NCI-H2227 (cell line): ENCODE measurements around the gene COPA.

Experiments
- DNase-seq: peaks from one replicate; lab custom pipeline; 2025; ENCODE audit not compliant: unreplicated experiment; lab: John Stamatoyannopoulos, UW

The COPA gene

GRCh38 chr1:160363010-160363409 is 20.0 kb upstream of the COPA start:
- DNase-seq = no peak

- DNase-seq = peak; percentile 49
Observed at GRCh38 chr1:160362168-160362957, 19.3 kb upstream of the COPA start.

GRCh38 chr1:160361814-160362167 is 18.7 kb upstream of the COPA start:
- no peak for DNase-seq

- DNase-seq = no peak
Observed at GRCh38 chr1:160361199-160361598, 18.1 kb upstream of the COPA start.

GRCh38 chr1:160360227-160360695 is 17.2 kb upstream of the COPA start:
- DNase-seq = no peak

GRCh38 chr1:160359559-160360226 is 16.6 kb upstream of the COPA start:
- DNase-seq = no peak

- DNase-seq = no peak
Observed at GRCh38 chr1:160358073-160358472, 15.0 kb upstream of the COPA start.

GRCh38 chr1:160357286-160358002 is 14.4 kb upstream of the COPA start:
- DNase-seq = no peak

- DNase-seq = peak; percentile 40
Observed at GRCh38 chr1:160354388-160354985, 11.4 kb upstream of the COPA start.

- no peak for DNase-seq
Observed at GRCh38 chr1:160353223-160353622, 10.2 kb upstream of the COPA start.

- DNase-seq = no peak
Observed at GRCh38 chr1:160352555-160352954, 9.5 kb upstream of the COPA start.

- DNase-seq = no peak
Observed at GRCh38 chr1:160351629-160352028, 8.6 kb upstream of the COPA start.

- no peak for DNase-seq
Observed at GRCh38 chr1:160346958-160347357, 3.9 kb upstream of the COPA start.

GRCh38 chr1:160346463-160346862 is 3.4 kb upstream of the COPA start:
- no peak for DNase-seq

- DNase-seq = no peak
Observed at GRCh38 chr1:160344936-160345335, 1.9 kb upstream of the COPA start.

GRCh38 chr1:160344241-160344640 is 1.2 kb upstream of the COPA start:
- DNase-seq = no peak

GRCh38 chr1:160342526-160342925 is 524 bp downstream of the COPA start:
- no peak for DNase-seq

- DNase-seq = no peak
Observed at GRCh38 chr1:160340866-160341265, 2.2 kb downstream of the COPA start.

GRCh38 chr1:160340146-160340545 is 2.9 kb downstream of the COPA start:
- DNase-seq = no peak

GRCh38 chr1:160338580-160338979 is 4.5 kb downstream of the COPA start:
- no peak for DNase-seq

- no peak for DNase-seq
Observed at GRCh38 chr1:160332516-160332915, 10.5 kb downstream of the COPA start.

- no peak for DNase-seq
Observed at GRCh38 chr1:160330119-160330518, 12.9 kb downstream of the COPA start.
